WTC11 (cell line): ENCODE measurements around the gene AQP12B.

ENCODE experiments used
- CREB1 ChIP-seq: sonication (generic); formaldehyde crosslinking; IDR thresholded peaks from 2 replicates; pipeline ENCODE4 v1.8.0; 2023; ENCODE audit warnings: mild to moderate bottlenecking, missing genetic modification reagents
- NFATC4 ChIP-seq: fragments of 250-450 bp; sonication (Bioruptor Pico); IDR thresholded peaks from 2 replicates; pipeline ENCODE4 v1.9.0; 2021; ENCODE audit warnings: mild to moderate bottlenecking
- NR3C1 ChIP-seq: sonication (generic); formaldehyde crosslinking; conservative IDR thresholded peaks from 2 replicates; pipeline ENCODE4 v1.8.1; 2023; ENCODE audit warnings: low read depth, mild to moderate bottlenecking, missing genetic modification reagents
- SMAD3 ChIP-seq: sonication (generic); formaldehyde crosslinking; IDR thresholded peaks from 2 replicates; pipeline ENCODE4 v1.8.0; 2022; ENCODE audit warnings: missing genetic modification reagents, mild to moderate bottlenecking, borderline replicate concordance
- ZNF317 ChIP-seq: sonication (generic); formaldehyde crosslinking; IDR thresholded peaks from 2 replicates; pipeline ENCODE4 v1.8.1; 2023; ENCODE audit warnings: low read depth, mild to moderate bottlenecking, moderate library complexity, missing genetic modification reagents, borderline replicate concordance
- ZNF396 ChIP-seq: fragments of 250-450 bp; sonication (Bioruptor Pico); IDR thresholded peaks from 2 replicates; pipeline ENCODE4 v1.8.0; 2021; ENCODE audit warnings: mild to moderate bottlenecking, moderate library complexity, borderline replicate concordance
- TF ChIP-seq, protein P1 (sequence below): fragments of 200-600 bp; IDR thresholded peaks from 2 replicates; pipeline ENCODE4 v1.8.0; 2022; ENCODE audit warnings: antibody characterized with exemption
- TF ChIP-seq, protein P2 (sequence below): sonication (generic); formaldehyde crosslinking; IDR thresholded peaks from 2 replicates; pipeline ENCODE4 v1.8.1; 2022; ENCODE audit warnings: mild to moderate bottlenecking, missing genetic modification reagents, moderate library complexity, borderline replicate concordance
- TF ChIP-seq, protein P3 (sequence below): sonication (generic); formaldehyde crosslinking; IDR thresholded peaks from 2 replicates; pipeline ENCODE4 v1.8.1; 2022; ENCODE audit warnings: missing genetic modification reagents, borderline replicate concordance
- TF ChIP-seq, protein P4 (sequence below): sonication (generic); formaldehyde crosslinking; conservative IDR thresholded peaks from 2 replicates; pipeline ENCODE4 v1.8.1; 2023; ENCODE audit warnings: mild to moderate bottlenecking, low read depth, missing genetic modification reagents, moderate library complexity
- TF ChIP-seq, protein P5 (sequence below): sonication (generic); formaldehyde crosslinking; IDR thresholded peaks from 2 replicates; pipeline ENCODE4 v1.8.1; 2022; ENCODE audit warnings: low read depth, missing genetic modification reagents, borderline replicate concordance
- TF ChIP-seq, protein P6 (sequence below): sonication (generic); formaldehyde crosslinking; IDR thresholded peaks from 2 replicates; pipeline ENCODE4 v1.8.1; 2023; ENCODE audit warnings: mild to moderate bottlenecking, missing genetic modification reagents, borderline replicate concordance
- TF ChIP-seq, protein P7 (sequence below): fragments of 250-450 bp; sonication (Bioruptor Pico); IDR thresholded peaks from 2 replicates; pipeline ENCODE4 v1.9.0; 2021; ENCODE audit warnings: mild to moderate bottlenecking

DNA sequence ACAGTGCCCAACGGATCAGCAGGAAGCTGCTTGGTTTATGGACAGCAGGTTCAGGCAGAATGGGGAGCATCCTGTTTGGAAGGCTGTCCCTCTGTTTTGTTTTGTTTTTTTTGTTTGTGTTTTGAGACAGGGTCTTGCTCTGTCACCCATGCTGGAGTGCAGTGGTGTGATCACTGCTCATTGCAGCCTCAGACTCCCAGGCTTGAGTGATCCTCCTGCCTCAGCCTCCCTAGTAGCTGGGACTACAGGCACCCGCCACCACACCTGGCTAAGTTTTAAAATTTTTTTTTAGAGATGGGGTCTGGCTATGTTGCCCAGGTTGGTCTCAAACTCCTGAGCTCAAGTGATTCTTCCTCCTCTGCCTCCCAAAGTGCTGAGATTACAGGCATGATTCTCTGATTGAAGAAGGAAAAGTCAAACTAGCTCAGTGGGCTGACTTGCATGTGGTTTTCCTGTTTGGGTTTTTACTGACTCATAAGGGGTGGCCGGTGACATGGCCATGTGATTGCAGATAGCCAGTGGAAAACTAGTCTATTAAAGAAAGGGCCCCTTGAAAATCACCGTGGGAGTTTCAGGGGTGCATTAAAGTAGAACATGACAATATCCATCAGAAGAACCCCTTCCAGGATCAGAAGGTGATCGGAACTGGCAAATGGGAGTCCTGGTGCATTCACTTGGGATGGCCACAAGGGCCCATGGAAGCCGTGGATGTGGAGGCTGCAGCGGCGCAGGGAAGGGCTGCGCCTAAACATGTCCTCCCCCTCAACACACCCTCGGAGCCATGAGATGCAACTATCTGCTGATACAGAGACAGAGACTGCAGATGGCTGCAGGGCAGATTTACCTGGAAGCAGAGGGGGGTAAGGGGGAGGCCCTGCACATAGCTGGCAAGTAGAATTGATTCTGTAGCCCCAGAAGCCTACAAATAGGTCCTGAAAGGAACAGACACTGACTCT, 26.5 kb downstream of the AQP12B start:
- TF ChIP-seq, protein P1, sequence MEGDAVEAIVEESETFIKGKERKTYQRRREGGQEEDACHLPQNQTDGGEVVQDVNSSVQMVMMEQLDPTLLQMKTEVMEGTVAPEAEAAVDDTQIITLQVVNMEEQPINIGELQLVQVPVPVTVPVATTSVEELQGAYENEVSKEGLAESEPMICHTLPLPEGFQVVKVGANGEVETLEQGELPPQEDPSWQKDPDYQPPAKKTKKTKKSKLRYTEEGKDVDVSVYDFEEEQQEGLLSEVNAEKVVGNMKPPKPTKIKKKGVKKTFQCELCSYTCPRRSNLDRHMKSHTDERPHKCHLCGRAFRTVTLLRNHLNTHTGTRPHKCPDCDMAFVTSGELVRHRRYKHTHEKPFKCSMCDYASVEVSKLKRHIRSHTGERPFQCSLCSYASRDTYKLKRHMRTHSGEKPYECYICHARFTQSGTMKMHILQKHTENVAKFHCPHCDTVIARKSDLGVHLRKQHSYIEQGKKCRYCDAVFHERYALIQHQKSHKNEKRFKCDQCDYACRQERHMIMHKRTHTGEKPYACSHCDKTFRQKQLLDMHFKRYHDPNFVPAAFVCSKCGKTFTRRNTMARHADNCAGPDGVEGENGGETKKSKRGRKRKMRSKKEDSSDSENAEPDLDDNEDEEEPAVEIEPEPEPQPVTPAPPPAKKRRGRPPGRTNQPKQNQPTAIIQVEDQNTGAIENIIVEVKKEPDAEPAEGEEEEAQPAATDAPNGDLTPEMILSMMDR = no peak
- TF ChIP-seq, protein P2, sequence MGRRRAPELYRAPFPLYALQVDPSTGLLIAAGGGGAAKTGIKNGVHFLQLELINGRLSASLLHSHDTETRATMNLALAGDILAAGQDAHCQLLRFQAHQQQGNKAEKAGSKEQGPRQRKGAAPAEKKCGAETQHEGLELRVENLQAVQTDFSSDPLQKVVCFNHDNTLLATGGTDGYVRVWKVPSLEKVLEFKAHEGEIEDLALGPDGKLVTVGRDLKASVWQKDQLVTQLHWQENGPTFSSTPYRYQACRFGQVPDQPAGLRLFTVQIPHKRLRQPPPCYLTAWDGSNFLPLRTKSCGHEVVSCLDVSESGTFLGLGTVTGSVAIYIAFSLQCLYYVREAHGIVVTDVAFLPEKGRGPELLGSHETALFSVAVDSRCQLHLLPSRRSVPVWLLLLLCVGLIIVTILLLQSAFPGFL = no peak
- no peak for TF ChIP-seq ZNF317 (CRISPR knock-in tag)
- TF ChIP-seq, protein P3, sequence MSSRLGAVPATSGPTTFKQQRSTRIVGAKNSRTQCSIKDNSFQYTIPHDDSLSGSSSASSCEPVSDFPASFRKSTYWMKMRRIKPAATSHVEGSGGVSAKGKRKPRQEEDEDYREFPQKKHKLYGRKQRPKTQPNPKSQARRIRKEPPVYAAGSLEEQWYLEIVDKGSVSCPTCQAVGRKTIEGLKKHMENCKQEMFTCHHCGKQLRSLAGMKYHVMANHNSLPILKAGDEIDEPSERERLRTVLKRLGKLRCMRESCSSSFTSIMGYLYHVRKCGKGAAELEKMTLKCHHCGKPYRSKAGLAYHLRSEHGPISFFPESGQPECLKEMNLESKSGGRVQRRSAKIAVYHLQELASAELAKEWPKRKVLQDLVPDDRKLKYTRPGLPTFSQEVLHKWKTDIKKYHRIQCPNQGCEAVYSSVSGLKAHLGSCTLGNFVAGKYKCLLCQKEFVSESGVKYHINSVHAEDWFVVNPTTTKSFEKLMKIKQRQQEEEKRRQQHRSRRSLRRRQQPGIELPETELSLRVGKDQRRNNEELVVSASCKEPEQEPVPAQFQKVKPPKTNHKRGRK (CRISPR knock-in tag) = no peak
- TF ChIP-seq, protein P4, sequence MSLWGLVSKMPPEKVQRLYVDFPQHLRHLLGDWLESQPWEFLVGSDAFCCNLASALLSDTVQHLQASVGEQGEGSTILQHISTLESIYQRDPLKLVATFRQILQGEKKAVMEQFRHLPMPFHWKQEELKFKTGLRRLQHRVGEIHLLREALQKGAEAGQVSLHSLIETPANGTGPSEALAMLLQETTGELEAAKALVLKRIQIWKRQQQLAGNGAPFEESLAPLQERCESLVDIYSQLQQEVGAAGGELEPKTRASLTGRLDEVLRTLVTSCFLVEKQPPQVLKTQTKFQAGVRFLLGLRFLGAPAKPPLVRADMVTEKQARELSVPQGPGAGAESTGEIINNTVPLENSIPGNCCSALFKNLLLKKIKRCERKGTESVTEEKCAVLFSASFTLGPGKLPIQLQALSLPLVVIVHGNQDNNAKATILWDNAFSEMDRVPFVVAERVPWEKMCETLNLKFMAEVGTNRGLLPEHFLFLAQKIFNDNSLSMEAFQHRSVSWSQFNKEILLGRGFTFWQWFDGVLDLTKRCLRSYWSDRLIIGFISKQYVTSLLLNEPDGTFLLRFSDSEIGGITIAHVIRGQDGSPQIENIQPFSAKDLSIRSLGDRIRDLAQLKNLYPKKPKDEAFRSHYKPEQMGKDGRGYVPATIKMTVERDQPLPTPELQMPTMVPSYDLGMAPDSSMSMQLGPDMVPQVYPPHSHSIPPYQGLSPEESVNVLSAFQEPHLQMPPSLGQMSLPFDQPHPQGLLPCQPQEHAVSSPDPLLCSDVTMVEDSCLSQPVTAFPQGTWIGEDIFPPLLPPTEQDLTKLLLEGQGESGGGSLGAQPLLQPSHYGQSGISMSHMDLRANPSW (CRISPR knock-in tag) = no peak
- TF ChIP-seq NR3C1 (CRISPR knock-in tag) = no peak
- no peak for TF ChIP-seq SMAD3 (CRISPR knock-in tag)
- no peak for TF ChIP-seq CREB1 (CRISPR knock-in tag)
- no peak for TF ChIP-seq NFATC4 (CRISPR knock-in tag)
- TF ChIP-seq ZNF396 (CRISPR knock-in tag) = no peak
- TF ChIP-seq, protein P5, sequence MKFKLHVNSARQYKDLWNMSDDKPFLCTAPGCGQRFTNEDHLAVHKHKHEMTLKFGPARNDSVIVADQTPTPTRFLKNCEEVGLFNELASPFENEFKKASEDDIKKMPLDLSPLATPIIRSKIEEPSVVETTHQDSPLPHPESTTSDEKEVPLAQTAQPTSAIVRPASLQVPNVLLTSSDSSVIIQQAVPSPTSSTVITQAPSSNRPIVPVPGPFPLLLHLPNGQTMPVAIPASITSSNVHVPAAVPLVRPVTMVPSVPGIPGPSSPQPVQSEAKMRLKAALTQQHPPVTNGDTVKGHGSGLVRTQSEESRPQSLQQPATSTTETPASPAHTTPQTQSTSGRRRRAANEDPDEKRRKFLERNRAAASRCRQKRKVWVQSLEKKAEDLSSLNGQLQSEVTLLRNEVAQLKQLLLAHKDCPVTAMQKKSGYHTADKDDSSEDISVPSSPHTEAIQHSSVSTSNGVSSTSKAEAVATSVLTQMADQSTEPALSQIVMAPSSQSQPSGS (CRISPR knock-in tag) = no peak
- TF ChIP-seq, protein P6, sequence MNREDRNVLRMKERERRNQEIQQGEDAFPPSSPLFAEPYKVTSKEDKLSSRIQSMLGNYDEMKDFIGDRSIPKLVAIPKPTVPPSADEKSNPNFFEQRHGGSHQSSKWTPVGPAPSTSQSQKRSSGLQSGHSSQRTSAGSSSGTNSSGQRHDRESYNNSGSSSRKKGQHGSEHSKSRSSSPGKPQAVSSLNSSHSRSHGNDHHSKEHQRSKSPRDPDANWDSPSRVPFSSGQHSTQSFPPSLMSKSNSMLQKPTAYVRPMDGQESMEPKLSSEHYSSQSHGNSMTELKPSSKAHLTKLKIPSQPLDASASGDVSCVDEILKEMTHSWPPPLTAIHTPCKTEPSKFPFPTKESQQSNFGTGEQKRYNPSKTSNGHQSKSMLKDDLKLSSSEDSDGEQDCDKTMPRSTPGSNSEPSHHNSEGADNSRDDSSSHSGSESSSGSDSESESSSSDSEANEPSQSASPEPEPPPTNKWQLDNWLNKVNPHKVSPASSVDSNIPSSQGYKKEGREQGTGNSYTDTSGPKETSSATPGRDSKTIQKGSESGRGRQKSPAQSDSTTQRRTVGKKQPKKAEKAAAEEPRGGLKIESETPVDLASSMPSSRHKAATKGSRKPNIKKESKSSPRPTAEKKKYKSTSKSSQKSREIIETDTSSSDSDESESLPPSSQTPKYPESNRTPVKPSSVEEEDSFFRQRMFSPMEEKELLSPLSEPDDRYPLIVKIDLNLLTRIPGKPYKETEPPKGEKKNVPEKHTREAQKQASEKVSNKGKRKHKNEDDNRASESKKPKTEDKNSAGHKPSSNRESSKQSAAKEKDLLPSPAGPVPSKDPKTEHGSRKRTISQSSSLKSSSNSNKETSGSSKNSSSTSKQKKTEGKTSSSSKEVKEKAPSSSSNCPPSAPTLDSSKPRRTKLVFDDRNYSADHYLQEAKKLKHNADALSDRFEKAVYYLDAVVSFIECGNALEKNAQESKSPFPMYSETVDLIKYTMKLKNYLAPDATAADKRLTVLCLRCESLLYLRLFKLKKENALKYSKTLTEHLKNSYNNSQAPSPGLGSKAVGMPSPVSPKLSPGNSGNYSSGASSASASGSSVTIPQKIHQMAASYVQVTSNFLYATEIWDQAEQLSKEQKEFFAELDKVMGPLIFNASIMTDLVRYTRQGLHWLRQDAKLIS (CRISPR knock-in tag) = no peak
- TF ChIP-seq, protein P7, sequence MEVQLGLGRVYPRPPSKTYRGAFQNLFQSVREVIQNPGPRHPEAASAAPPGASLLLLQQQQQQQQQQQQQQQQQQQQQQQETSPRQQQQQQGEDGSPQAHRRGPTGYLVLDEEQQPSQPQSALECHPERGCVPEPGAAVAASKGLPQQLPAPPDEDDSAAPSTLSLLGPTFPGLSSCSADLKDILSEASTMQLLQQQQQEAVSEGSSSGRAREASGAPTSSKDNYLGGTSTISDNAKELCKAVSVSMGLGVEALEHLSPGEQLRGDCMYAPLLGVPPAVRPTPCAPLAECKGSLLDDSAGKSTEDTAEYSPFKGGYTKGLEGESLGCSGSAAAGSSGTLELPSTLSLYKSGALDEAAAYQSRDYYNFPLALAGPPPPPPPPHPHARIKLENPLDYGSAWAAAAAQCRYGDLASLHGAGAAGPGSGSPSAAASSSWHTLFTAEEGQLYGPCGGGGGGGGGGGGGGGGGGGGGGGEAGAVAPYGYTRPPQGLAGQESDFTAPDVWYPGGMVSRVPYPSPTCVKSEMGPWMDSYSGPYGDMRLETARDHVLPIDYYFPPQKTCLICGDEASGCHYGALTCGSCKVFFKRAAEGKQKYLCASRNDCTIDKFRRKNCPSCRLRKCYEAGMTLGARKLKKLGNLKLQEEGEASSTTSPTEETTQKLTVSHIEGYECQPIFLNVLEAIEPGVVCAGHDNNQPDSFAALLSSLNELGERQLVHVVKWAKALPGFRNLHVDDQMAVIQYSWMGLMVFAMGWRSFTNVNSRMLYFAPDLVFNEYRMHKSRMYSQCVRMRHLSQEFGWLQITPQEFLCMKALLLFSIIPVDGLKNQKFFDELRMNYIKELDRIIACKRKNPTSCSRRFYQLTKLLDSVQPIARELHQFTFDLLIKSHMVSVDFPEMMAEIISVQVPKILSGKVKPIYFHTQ (CRISPR knock-in tag) = no peak
